Gastroesophageal sphincter (tissue), 3 donors: ENCODE results near the gene FIGNL2.

Source experiments
- CTCF ChIP-seq, 4 experiments: fragments of 200-600 bp in 2 of 4; fragments of 450-650 bp in 2 of 4; sonication (generic) in 1 of 4; IDR thresholded peaks; one replicate each; pipeline ENCODE4 v1.5.1; 2017 to 2019; ENCODE audit warnings: antibody characterized with exemption in 4 of 4, mild to moderate bottlenecking in 2 of 4, moderate library complexity in 2 of 4
- EP300 ChIP-seq: sonication (generic); formaldehyde crosslinking; IDR thresholded peaks from one replicate; pipeline ENCODE4 v1.6.1; 2017; ENCODE audit warnings: antibody characterized with exemption, mild to moderate bottlenecking

DNA sequence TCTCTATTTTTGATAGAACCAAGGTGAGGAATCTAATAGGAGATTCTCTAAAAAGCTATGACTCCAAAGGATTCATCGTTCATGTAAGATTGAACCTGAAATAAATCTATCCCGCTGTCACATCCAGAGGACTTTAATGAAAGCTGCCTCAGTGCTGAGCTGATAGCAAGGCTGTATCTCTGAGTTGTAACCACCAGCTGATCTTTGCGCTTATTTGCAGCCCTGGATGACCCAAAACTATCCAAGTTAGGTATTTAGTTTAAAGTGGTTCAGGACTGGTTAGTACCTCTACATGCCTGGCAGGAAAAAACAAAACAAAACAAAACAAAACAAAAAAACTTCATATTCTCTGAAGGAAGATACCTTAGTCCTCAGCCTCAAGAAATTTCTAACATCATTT lies 30.6 kb upstream of the FIGNL2 start:
- TF ChIP-seq EP300 = no peak
- TF ChIP-seq CTCF (IDR thresholded peaks at IDR 0.05) = no peak
